K562 (cell line): ENCODE data around the gene RAB3GAP1. TPM values are rescaled to one million over a fixed set of nuclear protein-coding genes. Genes with fewer than 3 reads are reported as not detected.

Experiments
- ATAC-seq: fragments of 200-7000 bp; cut with Tn5 transposase; 3 replicates; pipeline ENCODE4 v1.9.1; 2020; ENCODE audit warnings: moderate library complexity
- BruUV-seq: library from RNA; stranded (reverse); fragments of 400-500 nt; replicated peaks from 2 replicates; lab custom pipeline; 2021; lab: Mats Ljungman, UMichigan
- CTCF ChIA-PET: fragments of 300-600 bp; formaldehyde crosslinking; extraction: SDS; loops from one replicate; lab custom pipeline; 2021; ENCODE audit warnings: low intra/inter-chr PET ratio; lab: Yijun Ruan, JAX
- POLR2A ChIA-PET: fragments of 300-600, 350-650 bp; sonication (Branson Sonifier 250); formaldehyde crosslinking; extraction: SDS; loops from one replicate; lab custom pipeline; 2021; ENCODE audit warnings: antibody characterized with exemption, inconsistent platforms; lab: Yijun Ruan, JAX
- DNase-seq, 4 experiments: peaks; one replicate each; pipeline versions ENCODE4 v3.0.0 to v3.0.0-alpha.2; 2011 to 2018; ENCODE audit warnings: low spot score in 3 of 4, mixed read lengths in 3 of 4; ENCODE audit errors: extremely low read depth in 1 of 4
- FAIRE-seq: peaks from 2 replicates; lab custom pipeline; 2011; peaks lifted over from hg19 to GRCh38; lab: Jason Lieb, UNC
- H2AFZ ChIP-seq: 2 replicates; pipeline ENCODE4 v1.6.0; 2011; ENCODE audit warnings: low read depth, low read length, control low read depth, inconsistent platforms
- H3K27ac ChIP-seq: fragments of 200-600 bp; 3 replicates; pipeline ENCODE4 v1.8.0; 2011; ENCODE audit warnings: low read depth, mild to moderate bottlenecking, control low read depth, inconsistent platforms, low read length, moderate library complexity, mixed read lengths; ENCODE audit errors: extremely low read depth
- H3K27me3 ChIP-seq, 2 experiments: fragments of 300-600 bp in 1 of 2; 2 replicates in 1 of 2; 3 replicates in 1 of 2; pipeline versions ENCODE4 v1.6.0 to v1.8.0; 2011; ENCODE audit warnings: inconsistent platforms in 2 of 2, low read length in 2 of 2, mild to moderate bottlenecking in 1 of 2, mixed read lengths in 1 of 2, moderate library complexity in 1 of 2; ENCODE audit not compliant: control insufficient read depth in 2 of 2, insufficient read depth in 2 of 2
- H3K36me3 ChIP-seq: fragments of 300-600 bp; 3 replicates; pipeline ENCODE4 v1.8.0; 2011; ENCODE audit warnings: mild to moderate bottlenecking, low read length, inconsistent platforms; ENCODE audit not compliant: control insufficient read depth, insufficient read depth
- H3K4me1 ChIP-seq, 2 experiments: fragments of 200-600 bp in 1 of 2; replicated peaks in 1 of 2; 2 replicates in 1 of 2; 3 replicates in 1 of 2; pipeline versions ENCODE4 v1.5.1 to v1.8.0; 2011; ENCODE audit warnings: inconsistent platforms in 2 of 2, low read length in 2 of 2, mild to moderate bottlenecking in 1 of 2, mixed read lengths in 1 of 2, moderate library complexity in 1 of 2; ENCODE audit not compliant: control insufficient read depth in 2 of 2, insufficient read depth in 2 of 2
- H3K4me2 ChIP-seq: 2 replicates; pipeline ENCODE4 v1.6.1; 2011; ENCODE audit warnings: low read length, control low read depth, inconsistent platforms, mixed read lengths; ENCODE audit not compliant: insufficient read depth
- H3K4me3 ChIP-seq: fragments of 200-600 bp; sonication (generic), shearing (Covaris generic); 2 replicates; pipeline ENCODE4 v1.5.1; 2016; ENCODE audit warnings: control low read depth, inconsistent platforms
- H3K79me2 ChIP-seq: fragments of 200-600 bp; 3 replicates; pipeline ENCODE4 v1.8.0; 2011; ENCODE audit warnings: low read length, inconsistent platforms; ENCODE audit not compliant: control insufficient read depth, insufficient read depth
- H3K9ac ChIP-seq, 2 experiments: 2 replicates each; pipeline versions ENCODE4 v1.6.0 to v1.6.1; 2011; ENCODE audit warnings: low read depth in 2 of 2, low read length in 2 of 2, control low read depth in 1 of 2, inconsistent platforms in 1 of 2, mild to moderate bottlenecking in 1 of 2, mixed read lengths in 1 of 2; ENCODE audit not compliant: insufficient read depth in 1 of 2
- H3K9me1 ChIP-seq: one replicate; pipeline ENCODE4 v1.6.0; 2011; ENCODE audit warnings: inconsistent platforms, mild to moderate bottlenecking, low read length, moderate library complexity; ENCODE audit not compliant: control insufficient read depth, insufficient read depth
- H3K9me3 ChIP-seq: replicated peaks from 2 replicates; pipeline ENCODE4 v1.5.1; 2011; ENCODE audit warnings: low read depth, low read length, inconsistent platforms; ENCODE audit not compliant: control insufficient read depth, insufficient read depth
- H4K20me1 ChIP-seq: replicated peaks from 2 replicates; pipeline ENCODE4 v1.6.1; 2011; ENCODE audit warnings: low read length, inconsistent platforms, mixed read lengths; ENCODE audit not compliant: control insufficient read depth, insufficient read depth
- E2F3 ChIP-seq: fragments of 250-450 bp; sonication (Bioruptor Pico); IDR thresholded peaks from 2 replicates; pipeline ENCODE4 v1.4.0; 2020; ENCODE audit warnings: mild to moderate bottlenecking
- ELF4 ChIP-seq: fragments of 450-650 bp; formaldehyde crosslinking; IDR thresholded peaks from 2 replicates; pipeline ENCODE4 v1.4.0; 2022; ENCODE audit warnings: missing genetic modification characterization
- GMEB1 ChIP-seq: fragments of 250-450 bp; sonication (Bioruptor Pico); IDR thresholded peaks from 2 replicates; pipeline ENCODE4 v1.4.0; 2020; ENCODE audit warnings: mild to moderate bottlenecking
- HNRNPK ChIP-seq: fragments of 200-400 bp; formaldehyde crosslinking; IDR thresholded peaks from one replicate; pipeline ENCODE4 v1.6.1; 2018; ENCODE audit warnings: mild to moderate bottlenecking, low read depth, low read length; ENCODE audit not compliant: poor library complexity, severe bottlenecking
- POLR2B ChIP-seq: fragments of 450-650 bp; IDR thresholded peaks from 2 replicates; pipeline ENCODE4 v1.6.1; 2018; ENCODE audit warnings: low read depth; ENCODE audit not compliant: partially characterized antibody
- SAP30 ChIP-seq: fragments of 200-600 bp; sonication (generic); IDR thresholded peaks from 2 replicates; pipeline ENCODE4 v1.6.1; 2012; ENCODE audit warnings: borderline replicate concordance, low read depth, mild to moderate bottlenecking, moderate library complexity, low read length, control low read depth, inconsistent platforms; ENCODE audit not compliant: insufficient read depth, poor library complexity, severe bottlenecking
- TAF1 ChIP-seq: IDR thresholded peaks from 2 replicates; pipeline ENCODE4 v1.6.1; 2011; ENCODE audit warnings: mild to moderate bottlenecking, low read length, moderate library complexity; ENCODE audit not compliant: insufficient read depth, control insufficient read depth, severe bottlenecking; ENCODE audit errors: extremely low read depth
- U2AF1 ChIP-seq: fragments of 200-400 bp; formaldehyde crosslinking; optimal IDR thresholded peaks from 2 replicates; pipeline ENCODE3; 2017; ENCODE audit warnings: mild to moderate bottlenecking, low read depth, low read length, moderate library complexity
- XRCC3 ChIP-seq: fragments of 450-650 bp; IDR thresholded peaks from 2 replicates; pipeline ENCODE4 v1.6.1; 2017; ENCODE audit warnings: mild to moderate bottlenecking, moderate library complexity
- ZNF121 ChIP-seq: sonication (generic); formaldehyde crosslinking; conservative IDR thresholded peaks from 2 replicates; pipeline ENCODE4 v1.8.0; 2022; ENCODE audit warnings: missing genetic modification reagents
- ZNF311 ChIP-seq: fragments of 250-450 bp; sonication (Bioruptor Pico); IDR thresholded peaks from 2 replicates; pipeline ENCODE4 v1.4.0; 2020; ENCODE audit warnings: mild to moderate bottlenecking, moderate library complexity
- ZNF79 ChIP-seq: fragments of 250-450 bp; sonication (Bioruptor Pico); IDR thresholded peaks from 2 replicates; pipeline ENCODE4 v1.4.0; 2020; ENCODE audit warnings: low read depth, mild to moderate bottlenecking, moderate library complexity
- WGBS: fragments of 100-300 bp; shearing (Covaris generic); methylation state at CpG from one replicate; pipeline ENCODE4 v1.1.6; 2016; ENCODE audit warnings: low coverage, mixed read lengths; ENCODE audit not compliant: insufficient coverage; ENCODE audit errors: missing lambda C conversion rate; 5-methylcytosine and 5-hydroxymethylcytosine counted together
- in situ Hi-C: fragments of 300-500 bp; cut with MboI; formaldehyde crosslinking; loops from 4 replicates; pipeline ENCODE4 v1.15.0; 2018; ENCODE audit warnings: inconsistent platforms, mixed read lengths
- intact Hi-C: fragments of 100-400 bp; cut with micrococcal nuclease; formaldehyde crosslinking; loops from 2 replicates; pipeline ENCODE4 v1.14.2; 2022
- polyA plus RNA-seq, 8 experiments: library from polyadenylated mRNA; depleted of rRNA in 4 of 8; stranded (reverse) in 5 of 8; unstranded in 3 of 8; fragments of >200 nt; fragmentation: Nextera tagmentation in 2 of 8; fragmentation: Illumina TruSeq in 1 of 8; extraction: Ambion mirVana in 2 of 8; extraction: Trizol in 1 of 8; gene quantifications; 2 replicates each; pipeline versions ENCODE4 v1.2.1 to v1.2.3, GENCODE V29; 2011 to 2014; ENCODE audit warnings: inconsistent platforms in 1 of 8, missing spikeins in 1 of 8
- total RNA-seq, 7 experiments: library from RNA; depleted of rRNA in 6 of 7; stranded (reverse); fragments of >200 nt in 6 of 7; fragmentation: Illumina TruSeq in 2 of 7; extraction: Trizol in 2 of 7; gene quantifications; 2 replicates each; pipeline versions ENCODE4 v1.2.1 to v1.2.3, GENCODE V29; 2011 to 2021; ENCODE audit warnings: low replicate concordance in 1 of 7
- TF ChIP-seq, protein P1 (sequence below): fragments of 200-400 bp; formaldehyde crosslinking; IDR thresholded peaks from 2 replicates; pipeline ENCODE4 v1.6.1; 2017; ENCODE audit warnings: mild to moderate bottlenecking, low read depth, low read length, moderate library complexity
- TF ChIP-seq, protein P2 (sequence below): fragments of 450-650 bp; IDR thresholded peaks from 2 replicates; pipeline ENCODE4 v1.6.1; 2018; ENCODE audit not compliant: partially characterized antibody

The RAB3GAP1 gene
- total and polyA plus RNA-seq, 9 of the 15 experiments (the other 6 are each of a cell fraction or from before 2014, with no cell fraction given) = 15.5 to 48.6 (median 33.0) TPM

DNA sequence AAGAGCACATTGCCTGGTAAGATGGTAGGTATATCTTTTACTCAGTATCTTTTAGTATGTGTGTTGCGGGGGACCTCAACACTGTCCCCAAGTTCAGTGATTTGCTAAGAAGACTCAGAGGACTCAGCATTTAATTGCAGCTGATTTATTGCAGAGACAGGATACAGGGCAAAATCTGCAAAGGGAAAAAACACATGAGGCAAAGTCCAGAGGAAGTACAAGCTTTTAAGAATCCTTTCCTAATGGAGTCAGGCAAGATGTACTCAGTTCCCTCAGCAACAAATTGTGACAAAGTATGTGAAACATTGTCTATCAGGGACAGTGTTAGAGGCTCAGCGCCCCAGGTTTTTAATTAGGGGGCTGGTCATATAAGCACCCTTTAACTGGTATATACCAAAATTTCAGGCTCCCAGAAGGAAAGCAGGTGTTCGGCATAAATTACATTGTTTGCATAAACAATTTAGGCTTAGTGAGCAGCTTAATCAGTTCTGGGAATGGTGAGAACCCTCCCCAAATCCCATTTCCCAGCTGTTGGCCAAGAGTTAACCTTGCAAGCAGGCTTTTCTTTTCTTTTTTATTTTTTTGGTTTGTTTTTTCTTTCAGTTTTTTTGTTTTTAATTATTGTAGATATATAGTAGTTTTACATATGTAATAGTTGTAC is 41.7 kb downstream of the RAB3GAP1 start:
- no peak for FAIRE-seq
- H4K20me1 ChIP-seq = no peaks in the 10 kb centered on the region
- H3K79me2 ChIP-seq = peaks cover 8% of the 10 kb centered on the region; the same call in 1 of the 3 replicates
- H3K9me3 ChIP-seq = no peaks in the 10 kb centered on the region
- no peak overlapping the region for H2AFZ ChIP-seq
- ChIA-PET CTCF (no interaction called here), POLR2A (interaction anchor here (0.5 to 1.2 kb wide), 3 partner anchors 10 to 28 kb away, joined by 3 read pairs; no protein-coding TSS in a partner anchor)
- no peak for ATAC-seq
- H3K4me1 ChIP-seq = no peaks in the 10 kb centered on the region
- no peak for DNase-seq
- WGBS = 94% methylated on average over 3 of the region's 3 CpGs
- BruUV-seq = no TSS peak
- H3K27me3 ChIP-seq = no peaks in the 10 kb centered on the region
- no peak overlapping the region for H3K9ac ChIP-seq
- in situ Hi-C loops (no loop called here), intact Hi-C loops (no loop called here)
- no peaks in the 10 kb centered on the region for H3K9me1 ChIP-seq
- H3K4me2 ChIP-seq = no peak overlapping the region
- H3K4me3 ChIP-seq = no peak overlapping the region
- no peak overlapping the region for H3K27ac ChIP-seq
- H3K36me3 ChIP-seq = peaks cover 38% of the 10 kb centered on the region
- TF ChIP-seq ZNF121 (CRISPR knock-in tag) = no peak
- TF ChIP-seq ELF4 (CRISPR knock-in tag) = no peak
- TF ChIP-seq HNRNPK = no peak
- no peak for TF ChIP-seq XRCC3
- no peak for TF ChIP-seq GMEB1 (CRISPR knock-in tag)
- TF ChIP-seq ZNF311 (CRISPR knock-in tag) = no peak
- TF ChIP-seq, protein P1, sequence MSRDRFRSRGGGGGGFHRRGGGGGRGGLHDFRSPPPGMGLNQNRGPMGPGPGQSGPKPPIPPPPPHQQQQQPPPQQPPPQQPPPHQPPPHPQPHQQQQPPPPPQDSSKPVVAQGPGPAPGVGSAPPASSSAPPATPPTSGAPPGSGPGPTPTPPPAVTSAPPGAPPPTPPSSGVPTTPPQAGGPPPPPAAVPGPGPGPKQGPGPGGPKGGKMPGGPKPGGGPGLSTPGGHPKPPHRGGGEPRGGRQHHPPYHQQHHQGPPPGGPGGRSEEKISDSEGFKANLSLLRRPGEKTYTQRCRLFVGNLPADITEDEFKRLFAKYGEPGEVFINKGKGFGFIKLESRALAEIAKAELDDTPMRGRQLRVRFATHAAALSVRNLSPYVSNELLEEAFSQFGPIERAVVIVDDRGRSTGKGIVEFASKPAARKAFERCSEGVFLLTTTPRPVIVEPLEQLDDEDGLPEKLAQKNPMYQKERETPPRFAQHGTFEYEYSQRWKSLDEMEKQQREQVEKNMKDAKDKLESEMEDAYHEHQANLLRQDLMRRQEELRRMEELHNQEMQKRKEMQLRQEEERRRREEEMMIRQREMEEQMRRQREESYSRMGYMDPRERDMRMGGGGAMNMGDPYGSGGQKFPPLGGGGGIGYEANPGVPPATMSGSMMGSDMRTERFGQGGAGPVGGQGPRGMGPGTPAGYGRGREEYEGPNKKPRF = no peak
- TF ChIP-seq E2F3 (CRISPR knock-in tag) = no peak
- TF ChIP-seq, protein P2, sequence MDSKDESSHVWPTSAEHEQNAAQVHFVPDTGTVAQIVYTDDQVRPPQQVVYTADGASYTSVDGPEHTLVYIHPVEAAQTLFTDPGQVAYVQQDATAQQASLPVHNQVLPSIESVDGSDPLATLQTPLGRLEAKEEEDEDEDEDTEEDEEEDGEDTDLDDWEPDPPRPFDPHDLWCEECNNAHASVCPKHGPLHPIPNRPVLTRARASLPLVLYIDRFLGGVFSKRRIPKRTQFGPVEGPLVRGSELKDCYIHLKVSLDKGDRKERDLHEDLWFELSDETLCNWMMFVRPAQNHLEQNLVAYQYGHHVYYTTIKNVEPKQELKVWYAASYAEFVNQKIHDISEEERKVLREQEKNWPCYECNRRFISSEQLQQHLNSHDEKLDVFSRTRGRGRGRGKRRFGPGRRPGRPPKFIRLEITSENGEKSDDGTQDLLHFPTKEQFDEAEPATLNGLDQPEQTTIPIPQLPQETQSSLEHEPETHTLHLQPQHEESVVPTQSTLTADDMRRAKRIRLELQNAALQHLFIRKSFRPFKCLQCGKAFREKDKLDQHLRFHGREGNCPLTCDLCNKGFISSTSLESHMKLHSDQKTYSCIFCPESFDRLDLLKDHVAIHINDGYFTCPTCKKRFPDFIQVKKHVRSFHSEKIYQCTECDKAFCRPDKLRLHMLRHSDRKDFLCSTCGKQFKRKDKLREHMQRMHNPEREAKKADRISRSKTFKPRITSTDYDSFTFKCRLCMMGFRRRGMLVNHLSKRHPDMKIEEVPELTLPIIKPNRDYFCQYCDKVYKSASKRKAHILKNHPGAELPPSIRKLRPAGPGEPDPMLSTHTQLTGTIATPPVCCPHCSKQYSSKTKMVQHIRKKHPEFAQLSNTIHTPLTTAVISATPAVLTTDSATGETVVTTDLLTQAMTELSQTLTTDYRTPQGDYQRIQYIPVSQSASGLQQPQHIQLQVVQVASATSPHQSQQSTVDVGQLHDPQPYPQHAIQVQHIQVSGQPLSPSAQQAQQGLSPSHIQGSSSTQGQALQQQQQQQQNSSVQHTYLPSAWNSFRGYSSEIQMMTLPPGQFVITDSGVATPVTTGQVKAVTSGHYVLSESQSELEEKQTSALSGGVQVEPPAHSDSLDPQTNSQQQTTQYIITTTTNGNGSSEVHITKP = no peak
- no peak for TF ChIP-seq POLR2B
- no peak for TF ChIP-seq ZNF79 (CRISPR knock-in tag)
- TF ChIP-seq U2AF1 = no peak
- TF ChIP-seq SAP30 = no peak
- TF ChIP-seq TAF1 = no peak
